ENCODE data around the gene CIAO3.
"Not testable (repeated sequence)": the region's sequence is repeated elsewhere in the genome, so short reads cannot be mapped to it uniquely, and the experiment has no call there.

The CIAO3 gene

DNA sequence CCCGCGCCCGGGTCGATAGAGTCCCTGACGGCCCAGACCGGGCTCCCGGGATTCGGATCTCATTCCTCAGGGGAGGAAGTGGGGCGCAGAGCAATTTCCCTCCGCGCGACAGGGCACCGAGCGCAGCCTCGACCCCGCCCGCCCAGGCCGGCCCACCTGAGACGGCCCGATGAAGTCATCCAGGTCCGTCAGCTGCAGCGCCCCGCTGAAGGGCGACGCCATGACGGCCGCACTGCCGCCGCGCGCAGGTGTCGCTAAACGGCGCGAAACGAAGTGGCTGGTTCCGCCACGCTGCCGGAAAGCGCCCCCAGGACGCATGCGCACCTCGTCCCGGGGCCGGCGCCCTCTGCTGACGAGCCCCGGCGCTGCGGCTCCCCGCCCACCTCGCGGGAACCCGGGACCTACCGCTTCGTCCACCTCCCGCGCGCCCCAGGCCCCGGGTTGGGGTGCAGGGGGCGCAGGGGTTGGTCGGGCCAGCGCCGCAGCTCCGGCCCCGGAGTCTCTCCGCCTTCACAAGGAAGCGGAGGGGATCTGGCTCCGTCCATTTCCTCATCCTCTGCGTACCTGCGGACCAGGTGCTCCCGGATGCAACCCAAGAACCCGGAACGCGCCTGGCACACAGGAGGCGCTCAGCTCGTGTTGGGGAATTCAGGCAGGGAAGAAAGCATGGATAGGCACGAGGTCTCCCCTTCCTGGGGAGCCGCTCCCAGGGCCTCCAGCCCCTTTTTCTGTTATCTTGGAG is at the start of gene CIAO3:
Gene CIAO3 (minus strand): TSS at position 234 of the 742 bp plus-strand sequence. CDS start 12 bp downstream, at position 222.
- peak; percentile 80 for DNase-seq (ENCODE audit: low spot score)

DNA sequence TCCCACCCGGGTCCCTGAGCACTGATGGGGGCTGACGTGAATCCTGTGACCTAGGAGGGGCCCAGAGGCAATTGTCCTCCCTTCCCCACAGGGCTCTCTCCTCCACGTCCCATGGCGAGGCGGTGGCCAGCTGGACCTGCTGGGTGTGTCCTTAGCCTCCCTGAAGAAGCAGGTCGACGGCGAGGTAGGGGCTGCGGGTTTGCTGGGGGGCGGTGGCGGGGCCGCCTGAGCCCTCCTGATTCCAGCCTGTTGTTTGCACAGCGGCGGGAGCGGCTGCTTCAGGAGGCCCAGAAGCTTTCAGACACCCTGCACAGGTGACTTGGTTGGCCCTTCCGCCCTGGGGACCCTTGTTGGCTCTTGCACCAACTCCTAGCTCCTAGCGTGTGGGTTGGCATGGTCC is 49.3 kb upstream of the CIAO3 start:
- DNase-seq (ENCODE audit: low spot score), result no peak

DNA sequence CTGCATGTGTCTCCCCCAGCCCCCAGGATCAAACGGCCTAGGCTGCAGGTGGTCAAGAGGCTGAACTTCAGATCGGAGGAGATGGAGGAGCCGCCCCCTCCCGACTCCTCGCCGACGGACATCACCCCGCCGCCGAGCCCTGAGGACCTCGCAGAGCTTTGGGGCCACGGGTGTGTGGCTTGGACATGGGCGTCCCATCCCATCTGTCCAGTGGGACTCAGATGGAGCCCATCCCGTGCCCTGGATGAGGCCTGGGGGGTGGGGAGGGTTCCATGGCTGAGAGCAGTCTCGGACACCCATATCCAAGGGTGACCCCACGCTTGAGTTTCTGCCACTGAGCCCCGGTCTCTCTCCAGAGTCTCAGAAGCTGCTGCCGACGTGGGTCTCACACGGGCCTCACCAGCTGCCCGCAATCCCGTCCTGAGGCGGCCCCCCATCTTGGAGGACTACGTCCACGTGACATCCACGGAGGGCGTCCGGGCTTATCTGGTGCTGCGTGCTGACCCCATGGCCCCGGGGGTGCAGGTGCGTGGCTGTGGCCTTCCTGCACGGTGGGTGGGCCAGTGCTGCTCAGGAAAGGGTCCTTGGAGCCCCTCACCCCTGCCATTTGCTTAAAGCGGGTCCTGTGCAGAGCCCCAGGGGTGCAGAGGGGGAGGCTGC is 48.5 kb upstream of the CIAO3 start:
- no peak for DNase-seq (ENCODE audit: low spot score)

DNA sequence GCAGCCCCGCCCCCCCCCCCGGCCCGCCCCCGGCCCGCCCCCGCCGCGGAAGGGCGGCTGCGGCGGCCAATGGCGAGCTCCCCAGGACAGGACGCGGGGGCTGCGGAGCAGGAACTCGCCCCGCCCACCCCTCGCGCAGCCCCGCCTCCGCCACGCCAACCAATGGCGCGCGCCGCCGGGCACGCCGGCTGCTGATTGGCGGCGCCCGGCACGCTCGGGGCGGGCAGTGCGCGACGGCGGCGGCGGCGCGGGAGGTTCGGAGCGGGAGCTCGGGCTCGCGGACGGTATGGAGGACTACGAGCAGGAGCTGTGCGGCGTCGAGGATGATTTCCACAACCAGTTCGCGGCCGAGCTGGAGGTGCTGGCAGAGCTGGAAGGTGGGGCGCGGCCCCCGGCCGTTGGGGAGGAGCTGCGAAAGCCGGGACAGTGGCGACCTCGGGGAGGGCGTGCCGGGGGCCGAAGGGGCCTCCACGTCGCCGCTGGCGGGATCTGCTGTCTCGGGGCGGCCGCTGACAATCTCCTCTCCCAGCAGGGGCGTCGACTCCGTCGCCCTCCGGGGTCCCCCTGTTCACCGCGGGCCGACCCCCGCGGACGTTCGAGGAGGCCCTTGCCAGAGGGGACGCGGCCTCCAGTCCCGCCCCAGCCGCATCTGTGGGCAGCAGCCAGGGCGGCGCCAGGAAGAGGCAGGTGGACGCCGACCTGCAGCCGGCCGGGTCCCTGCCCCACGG is 47.8 kb upstream of the CIAO3 start, which contains the start of gene CHTF18:
Gene CHTF18 (plus strand): TSS at position 222 of the 728 bp plus-strand sequence. CDS start 65 bp downstream, at position 287.
- DNase-seq (ENCODE audit: low spot score), result peak; percentile 86

GRCh38 chr16:787978-788398 is 47.2 kb upstream of the CIAO3 start, which contains the start of gene RPUSD1:
RPUSD1 (minus strand) TSS chr16:788381; CDS start chr16:787737, 644 bp downstream.
- no peak for DNase-seq (ENCODE audit: low spot score)

- DNase-seq (ENCODE audit: low spot score), result no peak
Measured at GRCh38 chr16:787321-787966, 46.6 kb upstream of the CIAO3 start.

DNA sequence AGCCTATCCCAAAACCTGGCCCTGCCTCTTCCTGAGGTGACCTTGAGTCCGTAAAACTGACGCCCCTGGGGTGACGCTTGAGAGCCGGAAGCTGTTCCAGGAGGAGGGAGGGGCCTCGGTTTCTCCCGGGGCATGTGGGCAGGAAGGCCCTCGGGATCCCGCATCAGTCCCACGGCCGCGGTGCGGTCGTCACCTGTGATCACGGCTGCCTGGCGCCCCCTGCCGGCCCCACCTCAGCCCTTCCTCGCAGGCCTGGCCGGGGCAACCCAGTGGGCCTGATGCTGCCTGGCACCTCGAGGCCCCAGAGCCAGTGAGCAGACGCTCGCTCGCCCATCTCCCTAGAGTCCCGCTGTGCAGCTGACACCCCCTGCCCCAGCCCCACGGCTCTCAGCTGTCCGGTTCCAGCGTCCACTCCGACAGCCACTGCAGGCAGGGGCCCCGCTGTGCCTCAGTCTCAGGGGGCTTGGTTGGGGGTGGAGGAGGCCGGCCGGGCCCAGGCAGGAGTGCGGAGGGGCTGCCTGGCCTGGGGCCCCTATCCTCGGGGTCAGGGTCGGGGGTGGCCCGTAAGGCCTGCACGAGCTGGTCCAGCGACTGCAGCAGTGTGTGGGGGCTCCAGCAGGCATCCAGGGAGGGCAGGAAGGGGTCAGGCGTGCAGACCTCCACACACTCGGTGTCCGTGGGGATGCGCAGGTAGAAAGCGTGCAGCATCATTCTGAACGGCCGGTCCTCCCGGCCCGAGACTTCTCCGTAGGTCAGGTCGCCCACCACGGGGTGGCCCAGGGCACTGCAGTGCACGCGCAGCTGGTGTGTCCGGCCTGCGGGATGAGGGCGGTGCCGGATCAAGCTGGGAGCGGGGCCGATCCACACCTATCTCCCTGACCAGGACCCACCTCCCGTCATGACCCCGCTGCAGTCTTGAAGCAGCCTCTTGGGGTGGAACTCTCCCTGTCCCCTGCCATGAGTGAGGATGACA is 45.1 kb upstream of the CIAO3 start:
- peak; percentile 44 for DNase-seq (ENCODE audit: low spot score)

GRCh38 chr16:784431-784830 is 43.6 kb upstream of the CIAO3 start:
- DNase-seq (ENCODE audit: low spot score), result no peak

DNA sequence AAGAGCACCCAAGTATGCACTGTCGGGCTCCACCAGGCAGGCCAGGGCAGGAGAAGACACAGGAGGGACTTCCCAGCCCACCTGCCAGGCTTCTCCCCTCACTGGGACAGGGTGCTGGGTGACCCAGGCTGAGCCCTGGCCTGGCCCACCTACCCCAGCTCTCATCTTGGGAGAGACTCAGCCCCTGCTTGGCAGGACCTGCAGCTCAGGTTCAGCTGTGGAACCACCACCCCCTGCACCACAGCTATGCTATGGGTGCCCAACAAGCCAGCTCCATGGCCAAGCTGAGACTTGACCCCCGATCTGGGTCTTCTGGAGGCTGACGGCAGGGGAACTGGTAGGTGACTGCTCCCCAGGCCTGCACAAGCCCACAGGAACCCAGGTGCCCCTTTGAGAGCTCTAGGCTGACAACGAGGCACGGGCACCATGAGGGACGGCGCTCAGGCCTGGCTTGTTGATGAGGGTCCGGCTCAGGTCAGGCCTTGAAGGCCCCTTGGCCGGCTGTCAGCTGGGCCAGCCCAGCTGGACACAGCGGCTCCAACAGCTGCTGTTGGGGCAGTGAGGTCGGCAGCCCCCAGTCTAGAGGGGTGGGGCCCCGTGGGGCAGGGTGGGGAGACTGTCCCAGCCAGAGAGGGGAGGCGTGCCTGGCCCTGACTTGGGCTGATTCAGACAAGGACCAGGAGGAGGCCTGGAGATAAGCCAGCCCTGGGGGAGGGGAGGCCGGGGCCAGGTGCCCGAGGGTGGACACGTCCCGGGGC is 42.8 kb upstream of the CIAO3 start:
- DNase-seq (ENCODE audit: low spot score), result no peak

DNA sequence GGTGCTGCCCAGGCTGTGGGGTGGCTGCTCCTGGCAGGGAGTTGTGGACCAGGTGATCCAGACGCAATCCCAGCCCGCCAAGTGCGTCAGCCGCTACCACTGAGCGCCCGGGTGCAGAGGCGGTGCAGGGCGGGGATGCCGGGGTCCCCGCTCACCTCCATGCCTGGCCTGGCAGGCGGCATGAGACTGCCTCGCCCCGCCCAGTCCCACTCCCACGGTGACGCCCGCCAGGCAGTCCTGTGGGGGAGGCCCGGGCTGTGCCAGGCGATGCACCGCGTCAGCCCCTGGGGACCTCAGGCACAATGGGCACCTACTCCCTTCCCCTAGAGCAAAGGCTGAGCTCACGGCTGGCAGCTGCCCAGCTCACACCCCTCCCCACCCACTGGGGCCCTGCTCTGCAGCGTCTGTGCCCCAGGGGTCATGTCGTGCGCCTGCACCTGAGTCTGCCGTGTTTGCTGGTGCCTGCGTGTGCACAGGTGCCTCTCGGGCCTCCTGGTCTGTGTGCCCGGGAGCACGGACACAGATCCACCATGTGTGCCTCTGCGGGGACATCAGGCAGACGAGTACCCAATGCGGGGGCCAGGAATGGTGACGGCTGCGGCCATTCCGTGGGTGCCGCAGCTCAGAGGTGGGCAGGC is 42.1 kb upstream of the CIAO3 start:
- DNase-seq (ENCODE audit: low spot score), result peak; percentile 35

DNA sequence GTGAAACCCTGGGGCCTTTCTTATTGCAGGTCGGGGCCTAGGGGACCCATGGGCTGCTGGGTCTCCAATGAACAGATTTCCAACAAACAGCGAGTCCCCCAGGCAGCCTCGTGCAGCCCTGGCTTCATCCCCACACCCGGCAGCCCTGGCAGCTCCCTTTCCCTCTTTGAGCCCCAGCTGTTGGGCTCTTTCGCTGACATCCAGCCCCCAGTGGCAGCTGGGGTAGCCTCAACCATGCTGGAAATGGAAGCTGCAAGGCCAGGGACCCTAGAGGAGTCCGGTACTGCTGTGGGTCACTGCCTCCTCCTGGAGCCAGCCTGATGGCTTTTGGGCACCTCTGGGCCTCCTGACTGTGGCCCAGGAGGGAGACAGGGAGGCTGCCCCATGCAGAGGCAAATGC is 41.5 kb upstream of the CIAO3 start:
- DNase-seq (ENCODE audit: low spot score), result no peak

GRCh38 chr16:781346-782010 is 40.7 kb upstream of the CIAO3 start:
- DNase-seq (ENCODE audit: low spot score), result no peak

GRCh38 chr16:780296-780695 is 39.5 kb upstream of the CIAO3 start:
- DNase-seq (ENCODE audit: low spot score), result no peak

GRCh38 chr16:779561-779960 is 38.8 kb upstream of the CIAO3 start:
- DNase-seq (ENCODE audit: low spot score), result no peak

DNA sequence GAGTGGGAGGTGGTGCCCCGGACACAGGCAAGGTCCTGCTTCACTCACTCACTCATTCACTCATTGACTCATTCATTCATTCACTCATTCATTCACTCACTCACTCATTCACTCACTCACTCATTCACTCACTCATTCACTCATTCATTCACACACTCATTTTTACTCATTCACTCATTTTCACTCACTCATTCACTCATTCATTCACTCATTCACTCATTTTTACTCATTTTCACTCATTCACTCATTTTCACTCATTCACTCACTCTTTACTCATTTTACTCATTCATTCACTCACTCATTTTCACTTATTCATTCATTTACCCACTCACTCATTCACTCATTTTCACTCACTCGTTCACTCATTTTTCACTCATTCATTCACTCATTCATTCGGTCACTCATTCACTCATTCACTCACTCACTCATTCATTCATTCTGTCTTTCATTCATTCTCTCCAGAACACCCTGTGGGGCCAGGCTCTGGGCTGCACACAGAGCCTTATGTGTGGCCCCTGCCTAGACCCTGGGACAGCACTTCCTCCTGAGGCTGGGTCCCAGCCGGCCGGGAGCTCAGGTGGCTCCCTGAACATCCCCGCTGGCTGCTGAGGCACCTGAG is 38.2 kb upstream of the CIAO3 start:
- DNase-seq (ENCODE audit: low spot score), result no peak

DNA sequence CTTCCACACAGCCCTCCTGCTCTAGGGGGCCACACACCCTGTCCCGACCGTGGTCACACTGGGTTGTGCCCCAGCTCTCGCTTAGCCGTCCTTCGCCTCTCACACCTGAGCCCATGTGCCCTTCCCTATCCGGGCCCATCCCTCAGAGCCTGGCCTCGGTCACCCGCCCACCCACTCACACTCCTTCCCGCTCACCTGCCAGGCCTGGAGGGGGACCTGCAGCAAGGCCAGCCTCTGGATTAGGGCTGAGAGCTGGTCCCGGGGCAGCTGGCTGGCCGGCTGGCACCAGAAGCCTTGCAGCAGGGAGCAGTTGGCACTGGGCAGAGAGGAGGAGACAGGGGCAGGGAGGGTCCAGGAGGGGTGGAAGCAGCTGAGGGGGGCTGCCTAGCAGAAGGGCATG is 37.6 kb upstream of the CIAO3 start:
- DNase-seq (ENCODE audit: low spot score), result no peak

DNA sequence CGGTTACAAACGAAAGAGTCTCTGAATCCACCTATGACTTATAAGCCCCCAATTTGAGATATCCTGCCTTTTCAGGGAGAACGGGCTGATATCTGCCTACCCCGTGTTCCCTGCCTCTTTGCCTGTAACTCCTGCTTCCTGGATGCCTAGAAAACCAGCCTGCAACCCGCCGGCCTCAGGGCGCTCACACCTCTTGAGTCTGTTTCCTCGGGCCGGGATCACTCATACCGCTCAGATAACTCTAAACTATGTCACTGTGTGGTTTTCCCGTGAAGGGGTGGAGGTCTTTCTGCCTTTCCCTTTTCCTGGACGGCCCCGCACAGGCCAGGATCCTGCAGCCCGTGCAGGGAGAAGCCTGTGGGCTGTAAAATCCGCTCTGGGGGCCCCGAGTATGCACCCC is 37.0 kb upstream of the CIAO3 start:
- DNase-seq (ENCODE audit: low spot score), result peak; percentile 42

DNA sequence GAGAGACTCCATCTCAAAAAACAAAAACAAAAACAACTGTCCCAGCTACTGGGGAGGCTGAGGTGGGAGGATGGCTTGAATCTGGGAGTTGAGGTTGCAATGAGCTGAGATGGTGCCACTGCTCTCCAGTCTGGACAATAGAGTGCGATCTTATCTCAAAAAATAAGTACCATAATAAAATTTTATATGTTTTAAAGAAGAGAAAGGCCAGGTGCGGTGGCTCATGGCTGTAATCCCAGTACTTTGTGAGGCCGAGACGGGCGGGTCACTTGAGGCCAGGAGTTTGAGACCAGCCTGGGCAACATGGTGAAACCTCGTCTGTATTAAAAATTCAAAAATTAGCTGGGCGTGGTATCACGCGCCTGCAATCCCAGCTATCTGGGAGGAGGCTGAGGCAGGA is 36.0 kb upstream of the CIAO3 start:
- no peak for DNase-seq (ENCODE audit: low spot score)

- not testable (repeated sequence) for DNase-seq (ENCODE audit: low spot score)
Measured at GRCh38 chr16:776298-776697, 35.5 kb upstream of the CIAO3 start.
